ENCODE results near the gene FAM221A.
"Not testable (repeated sequence)": the region's sequence is repeated elsewhere in the genome, so short reads cannot be mapped to it uniquely, and the experiment has no call there.

Gene FAM221A

GRCh38 chr7:23679898-23680413 is at the start of gene FAM221A:
TSS of gene FAM221A (plus strand) at chr7:23680199. CDS start at chr7:23680219, 20 bp downstream.
- peak; percentile 89 to 94 for DNase-seq

- no peak for DNase-seq
Observed at GRCh38 chr7:23633417-23633816, 46.6 kb upstream of the FAM221A start.

GRCh38 chr7:23645822-23646221 is 34.2 kb upstream of the FAM221A start:
- no peak for DNase-seq

- no peak for DNase-seq
Observed at GRCh38 chr7:23653942-23654341, 26.1 kb upstream of the FAM221A start.

- DNase-seq = peak; percentile 17 to 27
Observed at GRCh38 chr7:23654508-23654907, 25.5 kb upstream of the FAM221A start.

GRCh38 chr7:23655433-23655832 is 24.6 kb upstream of the FAM221A start:
- DNase-seq = no peak

GRCh38 chr7:23658831-23659427 is 21.1 kb upstream of the FAM221A start:
- DNase-seq = no peak

- no peak for DNase-seq
Observed at GRCh38 chr7:23661385-23661784, 18.6 kb upstream of the FAM221A start.

GRCh38 chr7:23662124-23662983 is 17.6 kb upstream of the FAM221A start:
- no peak for DNase-seq

- DNase-seq = no peak
Observed at GRCh38 chr7:23662984-23663313, 17.1 kb upstream of the FAM221A start.

GRCh38 chr7:23664122-23664521 is 15.9 kb upstream of the FAM221A start:
- no peak for DNase-seq

- no peak for DNase-seq
Observed at GRCh38 chr7:23672033-23672432, 8.0 kb upstream of the FAM221A start.

GRCh38 chr7:23680414-23681405 is 711 bp downstream of the FAM221A start:
- DNase-seq = peak; percentile 87 to 93

- not testable (repeated sequence) for DNase-seq
Observed at GRCh38 chr7:23684041-23684440, 4.0 kb downstream of the FAM221A start.

GRCh38 chr7:23685731-23686130 is 5.7 kb downstream of the FAM221A start:
- no peak for DNase-seq

GRCh38 chr7:23687011-23687410 is 7.0 kb downstream of the FAM221A start:
- DNase-seq = no peak

- no peak for DNase-seq
Observed at GRCh38 chr7:23689165-23689564, 9.2 kb downstream of the FAM221A start.

GRCh38 chr7:23691320-23691719 is 11.3 kb downstream of the FAM221A start:
- no peak for DNase-seq

- no peak for DNase-seq
Observed at GRCh38 chr7:23693224-23693623, 13.2 kb downstream of the FAM221A start.

- peak; percentile 50 to 66 for DNase-seq
Observed at GRCh38 chr7:23696916-23697441, 17.0 kb downstream of the FAM221A start.

- DNase-seq = no peak
Observed at GRCh38 chr7:23698822-23699221, 18.8 kb downstream of the FAM221A start.

GRCh38 chr7:23700046-23700445 is 20.0 kb downstream of the FAM221A start:
- DNase-seq = no peak
